HT-29 (cell line): ENCODE data around the gene OR2M4. TPM values are rescaled to one million over a fixed set of nuclear protein-coding genes. Genes with fewer than 3 reads are reported as not detected.
"Not testable (repeated sequence)": the region's sequence is repeated elsewhere in the genome, so short reads cannot be mapped to it uniquely, and the experiment has no call there.

ENCODE experiments used
- DNase-seq: peaks from one replicate; pipeline ENCODE4 v3.0.0-alpha.2; 2015; ENCODE audit warnings: low spot score
- total RNA-seq: library from RNA; depleted of rRNA; stranded (reverse); fragments of >200 nt; shearing (Covaris generic); gene quantifications from 2 replicates; pipeline ENCODE4 v1.2.3, GENCODE V29; 2014; rRNA removed

Gene OR2M4
- not detected in 2 replicates for total RNA-seq

- no peak for DNase-seq
These were observed at the start of gene OR2M4 for GRCh38 chr1:248231117-248231516. Gene OR2M4 (plus strand): TSS chr1:248231417. CDS start chr1:248238929, 7,512 bp downstream.

GRCh38 chr1:248183996-248184395 lies 47.2 kb upstream of the OR2M4 start:
- DNase-seq, result no peak

GRCh38 chr1:248187363-248187762 lies 43.9 kb upstream of the OR2M4 start:
- DNase-seq, result no peak

- DNase-seq, result no peak
These were observed 42.2 kb upstream of the OR2M4 start for GRCh38 chr1:248189026-248189425.

GRCh38 chr1:248194117-248194516 lies 37.1 kb upstream of the OR2M4 start:
- DNase-seq, result no peak

- DNase-seq, result no peak
These were observed 34.3 kb upstream of the OR2M4 start, which contains the start of gene OR2M3 for GRCh38 chr1:248196965-248197364. Gene OR2M3 (plus strand): TSS chr1:248197265. CDS start chr1:248203068, 5,803 bp downstream.

- DNase-seq, result no peak
These were observed 15.3 kb upstream of the OR2M4 start for GRCh38 chr1:248215880-248216279.

- no peak for DNase-seq
These were observed 5.7 kb upstream of the OR2M4 start for GRCh38 chr1:248225537-248225936.

GRCh38 chr1:248229360-248229908 lies 1.8 kb upstream of the OR2M4 start:
- DNase-seq, result no peak

GRCh38 chr1:248239478-248239877 lies 8.3 kb downstream of the OR2M4 start:
- no peak for DNase-seq

GRCh38 chr1:248243204-248243603 lies 12.0 kb downstream of the OR2M4 start:
- peak; percentile 51 for DNase-seq

- DNase-seq, result not testable (repeated sequence)
These were observed 28.1 kb downstream of the OR2M4 start for GRCh38 chr1:248259309-248259708.

GRCh38 chr1:248268178-248268577 lies 37.0 kb downstream of the OR2M4 start:
- peak; percentile 8 for DNase-seq

- not testable (repeated sequence) for DNase-seq
These were observed 42.0 kb downstream of the OR2M4 start for GRCh38 chr1:248273225-248273624.

- DNase-seq, result no peak
These were observed 46.7 kb downstream of the OR2M4 start, which contains the start of gene OR2T33 for GRCh38 chr1:248277876-248278275. Gene OR2T33 (minus strand): TSS chr1:248277976. CDS start chr1:248273814, 4,162 bp downstream.

GRCh38 chr1:248288391-248288790 lies 57.2 kb downstream of the OR2M4 start:
- DNase-seq, result no peak

Other genes starting within 250 kb of the OR2M4 start
- not detected in 2 replicates for gene OR2L5, start 217.8 kb upstream of the OR2M4 start, total RNA-seq
- not detected in 2 replicates for gene OR2L2, start 201.3 kb upstream of the OR2M4 start, total RNA-seq
- gene OR2L3, start 184.6 kb upstream of the OR2M4 start, total RNA-seq, result not detected in 2 replicates
- gene OR2L13, start 136.2 kb upstream of the OR2M4 start, total RNA-seq, result not detected in 2 replicates
- gene OR2M5, start 86.3 kb upstream of the OR2M4 start, total RNA-seq, result not detected in 2 replicates
- not detected in 2 replicates for gene OR2M2, start 56.6 kb upstream of the OR2M4 start, total RNA-seq
- gene OR2M3, start 34.2 kb upstream of the OR2M4 start, total RNA-seq, result not detected in 2 replicates
- gene OR2T33, start 46.6 kb downstream of the OR2M4 start, total RNA-seq, result not detected in 2 replicates
- gene OR2T12, start 72.0 kb downstream of the OR2M4 start, total RNA-seq, result not detected in 2 replicates
- not detected in 2 replicates for gene OR2M7, start 93.2 kb downstream of the OR2M4 start, total RNA-seq
- not detected in 2 replicates for gene OR14C36, start 117.4 kb downstream of the OR2M4 start, total RNA-seq
- gene OR2T4, start 130.2 kb downstream of the OR2M4 start, total RNA-seq, result not detected in 2 replicates
- gene OR2T6, start 144.3 kb downstream of the OR2M4 start, total RNA-seq, result not detected in 2 replicates
- not detected in 2 replicates for gene OR2T1, start 171.6 kb downstream of the OR2M4 start, total RNA-seq
- not detected in 2 replicates for gene OR2T2, start 214.2 kb downstream of the OR2M4 start, total RNA-seq
- gene OR2T3, start 241.9 kb downstream of the OR2M4 start, total RNA-seq, result not detected in 2 replicates